HCT116 (cell line): ENCODE results near the gene TTLL4. TPM values are rescaled to one million over a fixed set of nuclear protein-coding genes. Genes with fewer than 3 reads are reported as not detected.

Experiments used
- ATAC-seq: fragments of 200-7000 bp; cut with Tn5 transposase; 2 replicates; pipeline ENCODE4 v1.9.1; 2020; ENCODE audit warnings: mild to moderate bottlenecking, moderate library complexity
- BruUV-seq: library from RNA; stranded (reverse); fragments of 400-500 nt; replicated peaks from 2 replicates; lab custom pipeline; 2021; lab: Mats Ljungman, UMichigan
- CTCF ChIA-PET: fragments of 300-600 bp; sonication (Branson Sonifier 250); formaldehyde crosslinking; loops from one replicate; lab custom pipeline; 2021; ENCODE audit warnings: antibody characterized with exemption; lab: Charles Lee
- POLR2A ChIA-PET: fragments of 300-600, 350-600 bp; sonication (Branson Sonifier 250); formaldehyde crosslinking; loops from one replicate; lab custom pipeline; 2021; ENCODE audit warnings: antibody characterized with exemption; lab: Charles Lee
- RAD21 ChIA-PET, 2 experiments: fragments of 300-600 bp; sonication (Branson Sonifier 250); formaldehyde crosslinking; loops; one replicate each; lab custom pipeline; 2023; ENCODE audit warnings: low total read pairs in 2 of 2; ENCODE audit not compliant: uncharacterized antibody in 2 of 2, unreplicated experiment in 2 of 2, low non-redundant PET in 1 of 2; lab: Charles Lee
- DNase-seq: peaks from one replicate; pipeline ENCODE4 v3.0.0-alpha.2; 2010; ENCODE audit warnings: low read depth, low spot score
- H2AFZ ChIP-seq: fragments of 200-600 bp; shearing (Covaris generic), sonication (generic); 2 replicates; pipeline ENCODE4 v1.6.1; 2017; ENCODE audit warnings: low read depth, mixed run types, mixed read lengths, antibody characterized with exemption, low read length; ENCODE audit not compliant: poor library complexity, severe bottlenecking
- H3K27ac ChIP-seq: 2 replicates; pipeline ENCODE4 v1.5.1; 2012; ENCODE audit warnings: low read depth, low read length
- H3K27me3 ChIP-seq: fragments of 200-600 bp; sonication (generic); 2 replicates; pipeline ENCODE4 v1.6.1; 2016; ENCODE audit warnings: mixed run types, low read length, mixed read lengths; ENCODE audit not compliant: insufficient read depth
- H3K36me3 ChIP-seq, 2 experiments: fragments of 200-500 bp in 1 of 2; fragments of 200-600 bp in 1 of 2; sonication (Bioruptor generic) in 1 of 2; sonication (generic) in 1 of 2; 2 replicates each; pipeline versions ENCODE4 v1.5.1 to v1.6.1; 2014 to 2016; ENCODE audit warnings: low read length in 2 of 2, inconsistent platforms in 1 of 2, mixed read lengths in 1 of 2, mixed run types in 1 of 2; ENCODE audit not compliant: insufficient read depth in 2 of 2, control insufficient read depth in 1 of 2
- H3K4me1 ChIP-seq, 2 experiments: fragments of 200-600 bp in 1 of 2; sonication (generic) in 1 of 2; 2 replicates each; pipeline versions ENCODE4 v1.5.1 to v1.6.1; 2012 to 2017; ENCODE audit warnings: low read length in 2 of 2, inconsistent platforms in 1 of 2, mild to moderate bottlenecking in 1 of 2, mixed read lengths in 1 of 2, mixed run types in 1 of 2, moderate library complexity in 1 of 2; ENCODE audit not compliant: insufficient read depth in 2 of 2, control insufficient read depth in 1 of 2
- H3K4me2 ChIP-seq: fragments of 200-600 bp; sonication (generic); 2 replicates; pipeline ENCODE4 v1.6.1; 2017; ENCODE audit warnings: mixed run types, low read length, mixed read lengths
- H3K4me3 ChIP-seq, 2 experiments: fragments of 200-600 bp in 1 of 2; sonication (generic) in 1 of 2; replicated peaks in 1 of 2; 2 replicates each; pipeline ENCODE4 v1.5.1; 2011 to 2016; ENCODE audit warnings: low read length in 2 of 2, control low read depth in 1 of 2, low read depth in 1 of 2, mild to moderate bottlenecking in 1 of 2, mixed read lengths in 1 of 2, mixed run types in 1 of 2
- H3K79me2 ChIP-seq: fragments of 200-600 bp; sonication (generic); 2 replicates; pipeline ENCODE4 v1.6.1; 2017; ENCODE audit warnings: mild to moderate bottlenecking, mixed run types, low read length, moderate library complexity, mixed read lengths; ENCODE audit not compliant: insufficient read depth
- H3K9ac ChIP-seq: fragments of 200-600 bp; sonication (generic); 2 replicates; pipeline ENCODE4 v1.6.1; 2016; ENCODE audit warnings: low read length, mixed read lengths
- H3K9me2 ChIP-seq: fragments of 200-600 bp; sonication (generic), shearing (Covaris generic); 2 replicates; pipeline ENCODE4 v1.6.1; 2017; ENCODE audit warnings: mixed run types, mild to moderate bottlenecking, moderate library complexity; ENCODE audit not compliant: insufficient read depth
- H3K9me3 ChIP-seq, 2 experiments: fragments of 200-500 bp in 1 of 2; fragments of 200-600 bp in 1 of 2; sonication (Bioruptor generic) in 1 of 2; sonication (generic) in 1 of 2; 2 replicates each; pipeline ENCODE4 v1.6.1; 2014 to 2017; ENCODE audit warnings: low read length in 2 of 2, mixed read lengths in 2 of 2, inconsistent platforms in 1 of 2, low read depth in 1 of 2, mild to moderate bottlenecking in 1 of 2, mixed run types in 1 of 2, moderate library complexity in 1 of 2; ENCODE audit not compliant: control insufficient read depth in 1 of 2, insufficient read depth in 1 of 2
- H4K20me1 ChIP-seq: fragments of 200-600 bp; sonication (generic), shearing (Covaris generic); 2 replicates; pipeline ENCODE4 v1.6.1; 2017; ENCODE audit warnings: mixed run types, mild to moderate bottlenecking, moderate library complexity; ENCODE audit not compliant: insufficient read depth
- ATF3 ChIP-seq: IDR thresholded peaks from 2 replicates; pipeline ENCODE4 v1.6.1; 2012
- CTCF ChIP-seq, 3 experiments: fragments of 200-600 bp in 1 of 3; sonication (generic) in 1 of 3; IDR thresholded peaks in 2 of 3; conservative IDR thresholded peaks in 1 of 3; 2 replicates each; pipeline ENCODE4 v1.5.1; 2012 to 2017; ENCODE audit warnings: low read depth in 2 of 3, low read length in 2 of 3, antibody characterized with exemption in 1 of 3, borderline replicate concordance in 1 of 3, control low read depth in 1 of 3, mild to moderate bottlenecking in 1 of 3, mixed read lengths in 1 of 3, mixed run types in 1 of 3, moderate library complexity in 1 of 3; ENCODE audit not compliant: insufficient read depth in 1 of 3
- EGR1 ChIP-seq: IDR thresholded peaks from 2 replicates; pipeline ENCODE4 v1.6.1; 2012; ENCODE audit warnings: low read depth
- ELF1 ChIP-seq: IDR thresholded peaks from 2 replicates; pipeline ENCODE4 v1.6.1; 2012; ENCODE audit warnings: low read depth, borderline replicate concordance
- EZH2 ChIP-seq: fragments of 200-600 bp; sonication (generic); IDR thresholded peaks from 2 replicates; pipeline ENCODE4 v1.6.1; 2017; ENCODE audit warnings: antibody characterized with exemption, mixed run types
- EZH2phosphoT487 ChIP-seq: fragments of 200-600 bp; IDR thresholded peaks from 2 replicates; pipeline ENCODE4 v1.6.1; 2018; ENCODE audit warnings: antibody characterized with exemption, borderline replicate concordance
- MAX ChIP-seq: IDR thresholded peaks from 2 replicates; pipeline ENCODE4 v1.6.1; 2012
- POLR2AphosphoS5 ChIP-seq: IDR thresholded peaks from 2 replicates; pipeline ENCODE4 v1.6.1; 2011; ENCODE audit warnings: mild to moderate bottlenecking, low read depth, low read length, moderate library complexity
- RAD21 ChIP-seq: IDR thresholded peaks from 2 replicates; pipeline ENCODE4 v1.6.1; 2012; ENCODE audit warnings: low read depth, mild to moderate bottlenecking
- REST ChIP-seq: IDR thresholded peaks from 2 replicates; pipeline ENCODE4 v1.6.1; 2012; ENCODE audit warnings: low read depth
- SIN3A ChIP-seq: IDR thresholded peaks from 2 replicates; pipeline ENCODE4 v1.6.1; 2012; ENCODE audit warnings: low read depth
- SP1 ChIP-seq: IDR thresholded peaks from 2 replicates; pipeline ENCODE4 v1.6.1; 2012; ENCODE audit warnings: low read depth
- TCF7L2 ChIP-seq: IDR thresholded peaks from 2 replicates; pipeline ENCODE4 v1.7.0; 2011; ENCODE audit warnings: borderline replicate concordance, inconsistent platforms; ENCODE audit not compliant: insufficient read depth, insufficient read length; ENCODE audit errors: extremely low read depth
- YY1 ChIP-seq: IDR thresholded peaks from 2 replicates; pipeline ENCODE4 v1.6.1; 2011; ENCODE audit warnings: low read length, low read depth, moderate library complexity, mild to moderate bottlenecking; ENCODE audit not compliant: insufficient replicate concordance; ENCODE audit errors: extremely low read depth
- intact Hi-C: fragments of 100-400 bp; cut with micrococcal nuclease; formaldehyde crosslinking; loops from 2 replicates; pipeline ENCODE4 v1.10.0; 2022
- total RNA-seq: library from RNA; stranded (reverse); gene quantifications from one replicate; pipeline ENCODE4 v1.2.1, GENCODE V29; 2021; ENCODE audit not compliant: unreplicated experiment

Gene TTLL4
- total RNA-seq, 1 experiment from 2014 or later, result 53.0 TPM

GRCh38 chr2:218694405-218695145 lies 16.1 kb upstream of the TTLL4 start (continued):
- TF ChIP-seq REST, result no peak
- TF ChIP-seq MAX, result no peak

GRCh38 chr2:218698885-218699284 lies 11.8 kb upstream of the TTLL4 start:
- POLR2A ChIA-PET, result no interaction called here
- CTCF ChIA-PET, result interaction anchor here (2.1 kb wide), 1 partner anchor 11 kb away, joined by 14 read pairs; no protein-coding TSS in a partner anchor
- no peak for TF ChIP-seq RAD21
- no peak for TF ChIP-seq ELF1
- TF ChIP-seq SIN3A, result no peak
- no peak for TF ChIP-seq SP1
- no peak for TF ChIP-seq YY1
- no peak for TF ChIP-seq ATF3
- TF ChIP-seq EZH2, result no peak
- TF ChIP-seq TCF7L2, result no peak
- no peak for TF ChIP-seq POLR2AphosphoS5
- TF ChIP-seq MAX, result no peak
- no peak for TF ChIP-seq CTCF (IDR thresholded peaks at IDR 0.05 in 2 of 3, conservative IDR thresholded peaks at IDR 0.05 in 1 of 3; ENCODE audit: borderline replicate concordance in 1 of 3, insufficient read depth in 1 of 3, low read depth in 2 of 3, low read length in 2 of 3)
- TF ChIP-seq EZH2phosphoT487, result no peak
- no peak for TF ChIP-seq EGR1

More at GRCh38 chr2:218698885-218699284, 11.8 kb upstream of the TTLL4 start:
- H2AFZ ChIP-seq, result no peak overlapping the region
- H3K36me3 ChIP-seq, result peaks cover 0 to 8% of the 10 kb centered on the region in 2 experiments; a peak in 2 of 4 replicates
- H3K9me3 ChIP-seq, result no peaks in the 10 kb centered on the region
- no peaks in the 10 kb centered on the region for H3K27me3 ChIP-seq
- H3K4me2 ChIP-seq, result no peak overlapping the region
- H4K20me1 ChIP-seq, result no peaks in the 10 kb centered on the region
- no peak overlapping the region for H3K27ac ChIP-seq
- no peaks in the 10 kb centered on the region for H3K9me2 ChIP-seq
- intact Hi-C loops, result no loop called here
- no peak overlapping the region for H3K4me3 ChIP-seq
- no peak for DNase-seq
- no TSS peak for BruUV-seq
- ATAC-seq, result peak; percentile 22; the same call in 1 of the 2 replicates
- H3K79me2 ChIP-seq, result no peaks in the 10 kb centered on the region
- no peak overlapping the region for H3K9ac ChIP-seq
- peaks cover 5 to 8% of the 10 kb centered on the region in 2 experiments; a peak in 2 of 4 replicates for H3K4me1 ChIP-seq
- RAD21 ChIA-PET, result no interaction called here
